ENCODE results near the gene SERPING1.

Gene SERPING1

GRCh38 chr11:57615308-57615707, 17.8 kb downstream of the SERPING1 start:
- TF ChIP-seq FOXP2 (optimal IDR thresholded peaks at IDR 0.05; ENCODE audit: borderline replicate concordance, extremely low read depth, extremely low read length, insufficient read depth) (no peak), SIN3A (IDR thresholded peaks at IDR 0.05; ENCODE audit: borderline replicate concordance, insufficient read depth, low read length) (no peak), POLR2AphosphoS5 (IDR thresholded peaks at IDR 0.05; ENCODE audit: low read depth, low read length) (no peak), REST (IDR thresholded peaks at IDR 0.05; ENCODE audit: insufficient read depth in 1 of 2, low read depth in 2 of 2, low read length in 2 of 2) (no peak), TAF1 (IDR thresholded peaks at IDR 0.05; ENCODE audit: borderline replicate concordance, insufficient read depth, low read length) (no peak)

GRCh38 chr11:57616595-57616994, 19.1 kb downstream of the SERPING1 start:
- TF ChIP-seq TAF1 (IDR thresholded peaks at IDR 0.05; ENCODE audit: borderline replicate concordance, insufficient read depth, low read length) (no peak), POLR2AphosphoS5 (IDR thresholded peaks at IDR 0.05; ENCODE audit: low read depth, low read length) (no peak), FOXP2 (optimal IDR thresholded peaks at IDR 0.05; ENCODE audit: borderline replicate concordance, extremely low read depth, extremely low read length, insufficient read depth) (no peak), REST (IDR thresholded peaks at IDR 0.05; ENCODE audit: insufficient read depth in 1 of 2, low read depth in 2 of 2, low read length in 2 of 2) (no peak), SIN3A (IDR thresholded peaks at IDR 0.05; ENCODE audit: borderline replicate concordance, insufficient read depth, low read length) (no peak)

- TF ChIP-seq POLR2AphosphoS5 (IDR thresholded peaks at IDR 0.05; ENCODE audit: low read depth, low read length) = no peak
- TF ChIP-seq REST (IDR thresholded peaks at IDR 0.05; ENCODE audit: insufficient read depth in 1 of 2, low read depth in 2 of 2, low read length in 2 of 2) = no peak
- no peak for TF ChIP-seq FOXP2 (optimal IDR thresholded peaks at IDR 0.05; ENCODE audit: borderline replicate concordance, extremely low read depth, extremely low read length, insufficient read depth)
- no peak for TF ChIP-seq SIN3A (IDR thresholded peaks at IDR 0.05; ENCODE audit: borderline replicate concordance, insufficient read depth, low read length)
- no peak for TF ChIP-seq TAF1 (IDR thresholded peaks at IDR 0.05; ENCODE audit: borderline replicate concordance, insufficient read depth, low read length)
These were observed 21.0 kb downstream of the SERPING1 start for GRCh38 chr11:57618438-57618837.

GRCh38 chr11:57619331-57619730, 21.8 kb downstream of the SERPING1 start:
- TF ChIP-seq SIN3A (IDR thresholded peaks at IDR 0.05; ENCODE audit: borderline replicate concordance, insufficient read depth, low read length) = no peak
- TF ChIP-seq REST (IDR thresholded peaks at IDR 0.05; ENCODE audit: insufficient read depth in 1 of 2, low read depth in 2 of 2, low read length in 2 of 2) = no peak
- no peak for TF ChIP-seq FOXP2 (optimal IDR thresholded peaks at IDR 0.05; ENCODE audit: borderline replicate concordance, extremely low read depth, extremely low read length, insufficient read depth)
- no peak for TF ChIP-seq TAF1 (IDR thresholded peaks at IDR 0.05; ENCODE audit: borderline replicate concordance, insufficient read depth, low read length)
- no peak for TF ChIP-seq POLR2AphosphoS5 (IDR thresholded peaks at IDR 0.05; ENCODE audit: low read depth, low read length)

- TF ChIP-seq REST (IDR thresholded peaks at IDR 0.05; ENCODE audit: insufficient read depth in 1 of 2, low read depth in 2 of 2, low read length in 2 of 2) = no peak
- no peak for TF ChIP-seq TAF1 (IDR thresholded peaks at IDR 0.05; ENCODE audit: borderline replicate concordance, insufficient read depth, low read length)
- TF ChIP-seq POLR2AphosphoS5 (IDR thresholded peaks at IDR 0.05; ENCODE audit: low read depth, low read length) = no peak
- no peak for TF ChIP-seq FOXP2 (optimal IDR thresholded peaks at IDR 0.05; ENCODE audit: borderline replicate concordance, extremely low read depth, extremely low read length, insufficient read depth)
- TF ChIP-seq SIN3A (IDR thresholded peaks at IDR 0.05; ENCODE audit: borderline replicate concordance, insufficient read depth, low read length) = no peak
These were observed 23.0 kb downstream of the SERPING1 start for GRCh38 chr11:57620467-57620866.

Data from PFSK-1 (cell line).